NCI-H187 (cell line): ENCODE results near the gene TRMU.

Source experiments
- DNase-seq, 2 experiments: peaks; one replicate each; lab custom pipeline; 2025; lab: John Stamatoyannopoulos, UW

Gene TRMU

GRCh38 chr22:46355996-46356471 is 20.5 kb downstream of the TRMU start:
- no peak for DNase-seq

GRCh38 chr22:46356496-46357480 is 21.3 kb downstream of the TRMU start:
- DNase-seq = no peak

GRCh38 chr22:46357711-46358520 is 22.4 kb downstream of the TRMU start:
- no peak for DNase-seq

- no peak for DNase-seq
Observed at GRCh38 chr22:46358766-46359165, 23.3 kb downstream of the TRMU start.

GRCh38 chr22:46359362-46359761 is 23.8 kb downstream of the TRMU start:
- DNase-seq = no peak

GRCh38 chr22:46360097-46360496 is 24.6 kb downstream of the TRMU start:
- DNase-seq = no peak

GRCh38 chr22:46360891-46361290 is 25.4 kb downstream of the TRMU start:
- no peak for DNase-seq

GRCh38 chr22:46361826-46362202 is 26.3 kb downstream of the TRMU start:
- DNase-seq = no peak

- DNase-seq = no peak
Observed at GRCh38 chr22:46362203-46362933, 26.9 kb downstream of the TRMU start.

GRCh38 chr22:46362934-46363515 is 27.5 kb downstream of the TRMU start:
- DNase-seq = no peak

- DNase-seq = no peak
Observed at GRCh38 chr22:46363611-46364321, 28.3 kb downstream of the TRMU start.

- no peak for DNase-seq
Observed at GRCh38 chr22:46364341-46365165, 29.0 kb downstream of the TRMU start.

GRCh38 chr22:46365166-46365624 is 29.7 kb downstream of the TRMU start:
- no peak for DNase-seq

GRCh38 chr22:46366327-46366731 is 30.8 kb downstream of the TRMU start:
- no peak for DNase-seq

- no peak for DNase-seq
Observed at GRCh38 chr22:46366801-46367706, 31.5 kb downstream of the TRMU start.

- peak in 1 of 2 experiments; percentile 23 for DNase-seq
Observed at GRCh38 chr22:46367707-46368191, 32.2 kb downstream of the TRMU start.

- no peak for DNase-seq
Observed at GRCh38 chr22:46368422-46368821, 32.9 kb downstream of the TRMU start.

- DNase-seq = no peak
Observed at GRCh38 chr22:46368871-46369715, 33.6 kb downstream of the TRMU start.
